GM12878 (cell line): ENCODE data around the gene CAMK2G. TPM values are rescaled to one million over a fixed set of nuclear protein-coding genes. Genes with fewer than 3 reads are reported as not detected.
"Not testable (repeated sequence)": the region's sequence is repeated elsewhere in the genome, so short reads cannot be mapped to it uniquely, and the experiment has no call there.

ENCODE experiments used
- ATAC-seq: fragments of 200-7000 bp; cut with Tn5 transposase; 3 replicates; pipeline ENCODE4 v1.9.1; 2020; ENCODE audit warnings: mild to moderate bottlenecking, moderate library complexity
- BruUV-seq: library from RNA; stranded (reverse); fragments of 400-500 nt; replicated peaks from 2 replicates; lab custom pipeline; 2021; lab: Mats Ljungman, UMichigan
- CTCF ChIA-PET: fragments of 300-600 bp; sonication (Branson Sonifier 250); formaldehyde crosslinking; extraction: SDS; loops from one replicate; lab custom pipeline; 2021; ENCODE audit warnings: inconsistent platforms; lab: Yijun Ruan, JAX
- POLR2A ChIA-PET: fragments of 350-600 bp; formaldehyde crosslinking; extraction: SDS; loops from one replicate; lab custom pipeline; 2021; ENCODE audit warnings: inconsistent platforms; lab: Charles Lee
- RAD21 ChIA-PET: fragments of 300-600 bp; sonication (Branson Sonifier 250); formaldehyde crosslinking; loops from one replicate; lab custom pipeline; 2023; ENCODE audit warnings: antibody characterized with exemption; ENCODE audit not compliant: unreplicated experiment; lab: Charles Lee
- SMC1A ChIA-PET: fragments of 300-600 bp; sonication (Branson Sonifier 250); formaldehyde crosslinking; loops from one replicate; lab custom pipeline; 2023; ENCODE audit not compliant: unreplicated experiment, uncharacterized antibody; lab: Charles Lee
- DNase-seq: peaks from one replicate; pipeline ENCODE4 v3.0.0-alpha.2; 2011; ENCODE audit warnings: low read depth, low spot score
- FAIRE-seq: peaks from 3 replicates; lab custom pipeline; 2011; peaks lifted over from hg19 to GRCh38; lab: Jason Lieb, UNC
- H2AFZ ChIP-seq: 2 replicates; pipeline ENCODE4 v1.6.0; 2011; ENCODE audit warnings: low read depth, low read length, control low read depth; ENCODE audit not compliant: control insufficient read depth
- H3K27ac ChIP-seq: 2 replicates; pipeline ENCODE4 v1.5.1; 2011; ENCODE audit warnings: control low read depth; ENCODE audit not compliant: control insufficient read depth, insufficient read depth
- H3K27me3 ChIP-seq, 2 experiments: replicated peaks in 1 of 2; 2 replicates each; pipeline versions ENCODE4 v1.6.0 to v1.6.1; 2011; ENCODE audit warnings: low read length in 1 of 2; ENCODE audit not compliant: control insufficient read depth in 2 of 2, insufficient read depth in 2 of 2
- H3K36me3 ChIP-seq, 2 experiments: 2 replicates each; pipeline ENCODE4 v1.5.1; 2011; ENCODE audit warnings: low read length in 1 of 2; ENCODE audit not compliant: control insufficient read depth in 2 of 2, insufficient read depth in 2 of 2
- H3K4me1 ChIP-seq: 2 replicates; pipeline ENCODE4 v1.6.1; 2011; ENCODE audit warnings: mild to moderate bottlenecking, low read length, moderate library complexity, mixed read lengths; ENCODE audit not compliant: control insufficient read depth, insufficient read depth
- H3K4me2 ChIP-seq: 2 replicates; pipeline ENCODE4 v1.6.0; 2011; ENCODE audit warnings: control low read depth; ENCODE audit not compliant: control insufficient read depth, insufficient read depth
- H3K4me3 ChIP-seq: fragments of 200-600 bp; sonication (generic); 2 replicates; pipeline ENCODE4 v1.5.1; 2016
- H3K79me2 ChIP-seq: 2 replicates; pipeline ENCODE4 v1.6.0; 2011; ENCODE audit warnings: low read length; ENCODE audit not compliant: control insufficient read depth, insufficient read depth
- H3K9ac ChIP-seq: 2 replicates; pipeline ENCODE4 v1.8.0; 2011; ENCODE audit warnings: low read length, control low read depth, mixed read lengths; ENCODE audit not compliant: control insufficient read depth, insufficient read depth
- H3K9me3 ChIP-seq: replicated peaks from 3 replicates; pipeline ENCODE4 v1.5.1; 2011; ENCODE audit warnings: mild to moderate bottlenecking, low read length; ENCODE audit not compliant: control insufficient read depth, insufficient read depth
- H4K20me1 ChIP-seq: 2 replicates; pipeline ENCODE4 v1.6.0; 2011; ENCODE audit not compliant: control insufficient read depth, insufficient read depth
- BCL11A ChIP-seq: IDR thresholded peaks from 2 replicates; pipeline ENCODE4 v1.6.1; 2011; ENCODE audit warnings: low read depth, low read length
- MTA3 ChIP-seq: IDR thresholded peaks from 2 replicates; pipeline ENCODE4 v1.6.1; 2012; ENCODE audit warnings: low read length, inconsistent platforms, borderline replicate concordance
- YY1 ChIP-seq: IDR thresholded peaks from 2 replicates; pipeline ENCODE4 v1.6.1; 2011; ENCODE audit warnings: low read depth, mild to moderate bottlenecking, low read length
- WGBS: methylation state at CpG from one replicate; pipeline ENCODE4 v1.1.6; 2016; ENCODE audit warnings: low lambda C conversion rate; ENCODE audit not compliant: insufficient replicate concordance, insufficient coverage; ENCODE audit errors: missing lambda C conversion rate; 5-methylcytosine and 5-hydroxymethylcytosine counted together
- in situ Hi-C: fragments of 300-500 bp; cut with MboI; formaldehyde crosslinking; loops from 9 replicates; pipeline ENCODE4 v1.14.3; 2018; ENCODE audit warnings: mixed read lengths
- intact Hi-C: fragments of 100-400 bp; cut with micrococcal nuclease; formaldehyde crosslinking; loops from one replicate; pipeline ENCODE4 v1.14.2; 2022; ENCODE audit not compliant: unreplicated experiment
- polyA plus RNA-seq, 11 experiments: library from polyadenylated mRNA; depleted of rRNA in 4 of 11; unstranded in 6 of 11; stranded (reverse) in 5 of 11; fragments of >200 nt; fragmentation: Nextera tagmentation in 4 of 11; fragmentation: Illumina TruSeq in 1 of 11; extraction: Ambion mirVana in 4 of 11; extraction: Trizol in 1 of 11; gene quantifications; 1 replicate in 1 of 11; 2 replicates in 10 of 11; pipeline versions ENCODE4 v1.2.1 to v1.2.3, GENCODE V29; 2011 to 2016; ENCODE audit warnings: inconsistent platforms in 2 of 11, missing spikeins in 2 of 11, low read depth in 1 of 11
- total RNA-seq, 4 experiments: library from RNA; depleted of rRNA in 3 of 4; stranded (reverse); fragments of >200 nt in 3 of 4; fragmentation: Illumina TruSeq in 1 of 4; extraction: Trizol in 1 of 4; gene quantifications; 2 replicates each; pipeline versions ENCODE4 v1.2.1 to v1.2.3, GENCODE V29; 2013 to 2021

The CAMK2G gene
- total and polyA plus RNA-seq, 10 of the 15 experiments (the other 5 are each of a cell fraction or from before 2014, with no cell fraction given), result 5.5 to 24.3 (median 16.9) TPM

- Histone ChIP-seq H3K9ac (no peak overlapping the region), H3K4me3 (no peak overlapping the region), H2AFZ (no peak overlapping the region), H3K4me1 (peaks cover 6% of the 10 kb centered on the region), H3K36me3 (no peaks in the 10 kb centered on the region), H4K20me1 (no peaks in the 10 kb centered on the region), H3K4me2 (no peak overlapping the region), H3K9me3 (no peaks in the 10 kb centered on the region), H3K27me3 (no peaks in the 10 kb centered on the region), H3K27ac (no peak overlapping the region), H3K79me2 (no peaks in the 10 kb centered on the region)
- CTCF ChIA-PET, result interaction anchor here (1.0 to 19.8 kb wide), 10 partner anchors 10 to 212 kb away, joined by 3 to 930 read pairs (median 54); partner anchors contain the start of gene PLAU
- TF ChIP-seq YY1 (no peak), MTA3 (no peak), BCL11A (no peak)
- SMC1A ChIA-PET, result interaction anchor here (0.7 to 27.4 kb wide), 14 partner anchors 9 to 213 kb away, joined by 3 to 1048 read pairs (median 12); partner anchors contain the start of gene PLAU
- POLR2A ChIA-PET, result interaction anchor here (0.7 to 6.9 kb wide), 7 partner anchors 9 to 147 kb away, joined by 3 to 32 read pairs (median 5); partner anchors contain the start of gene PLAU
- DNase-seq, result no peak
- no peak for ATAC-seq
- FAIRE-seq, result no peak
- intact Hi-C loops (no loop called here), in situ Hi-C loops (loop anchor here (5.0 to 25.0 kb wide), 2 partner anchors 47 to 197 kb away; no protein-coding TSS in a partner anchor)
- BruUV-seq, result no TSS peak
- 76% methylated on average over 5 of the region's 5 CpGs for WGBS
- RAD21 ChIA-PET, result interaction anchor here (0.7 to 21.4 kb wide), 12 partner anchors 10 to 1129 kb away, joined by 3 to 616 read pairs (median 29); partner anchors contain the start of gene PLAU
Observed at GRCh38 chr10:73890261-73890660, 15.9 kb upstream of the CAMK2G start.

- H3K4me2 ChIP-seq, result not testable (repeated sequence)
Observed at GRCh38 chr10:73889416-73889815, 15.1 kb upstream of the CAMK2G start.

More at GRCh38 chr10:73889416-73889815, 15.1 kb upstream of the CAMK2G start:
- CTCF ChIA-PET, result interaction anchor here (0.9 to 19.8 kb wide), 12 partner anchors 9 to 213 kb away, joined by 3 to 930 read pairs (median 30); partner anchors contain the start of gene PLAU
- H3K9me3 ChIP-seq, H3K36me3 ChIP-seq, H3K79me2 ChIP-seq, BruUV-seq, ATAC-seq, H3K4me3 ChIP-seq, H4K20me1 ChIP-seq, DNase-seq, H3K4me1 ChIP-seq, H3K27me3 ChIP-seq, H3K27ac ChIP-seq, FAIRE-seq, H3K9ac ChIP-seq: not testable (repeated sequence)
- H2AFZ ChIP-seq, result peak overlapping the region; percentile 55
- SMC1A ChIA-PET, result interaction anchor here (1.0 to 27.4 kb wide), 22 partner anchors 10 to 345 kb away, joined by 3 to 1048 read pairs (median 6); partner anchors contain the start of gene PLAU
- POLR2A ChIA-PET, result interaction anchor here (0.6 to 6.9 kb wide), 14 partner anchors 10 to 705 kb away, joined by 3 to 32 read pairs (median 4); no protein-coding TSS in a partner anchor
- 85% methylated on average over 1 of the region's 3 CpGs for WGBS
- in situ Hi-C loops (loop anchor here (10.0 to 25.0 kb wide), 3 partner anchors 198 to 1345 kb away; partner anchors contain the start of gene COMTD1), intact Hi-C loops (loop anchor here (5.0 kb wide), 2 partner anchors 343 to 1343 kb away; no protein-coding TSS in a partner anchor)
- RAD21 ChIA-PET, result interaction anchor here (0.7 to 21.4 kb wide), 21 partner anchors 10 to 1510 kb away, joined by 3 to 616 read pairs (median 5); partner anchors contain the start of gene PLAU
